SU-DHL-6 (cell line): ENCODE measurements around the gene CD5L.

Source experiments
- CTCF ChIP-seq: fragments of 200-600 bp; sonication (generic); IDR thresholded peaks from one replicate; pipeline ENCODE4 v1.5.1; 2017; ENCODE audit warnings: antibody characterized with exemption, mild to moderate bottlenecking, low read length, moderate library complexity; ENCODE audit not compliant: insufficient read depth, poor library complexity, severe bottlenecking
- EZH2phosphoT487 ChIP-seq: fragments of 200-600 bp; sonication (generic), shearing (Covaris generic); conservative IDR thresholded peaks from 2 replicates; pipeline ENCODE4 v1.6.1; 2018; ENCODE audit warnings: mild to moderate bottlenecking, antibody characterized with exemption, low read length, moderate library complexity, mixed read lengths

- TF ChIP-seq CTCF (no peak), EZH2phosphoT487 (no peak)
Measured at GRCh38 chr1:157841708-157842107, at the start of gene CD5L.
